NCI-H510A treated with DMSO at 0.1 percent for 48 hours (cell line): Measurements from ENCODE around the gene SHC3.

ENCODE experiments used
- DNase-seq: peaks from one replicate; lab custom pipeline; 2025; lab: John Stamatoyannopoulos, UW

The SHC3 gene

DNA sequence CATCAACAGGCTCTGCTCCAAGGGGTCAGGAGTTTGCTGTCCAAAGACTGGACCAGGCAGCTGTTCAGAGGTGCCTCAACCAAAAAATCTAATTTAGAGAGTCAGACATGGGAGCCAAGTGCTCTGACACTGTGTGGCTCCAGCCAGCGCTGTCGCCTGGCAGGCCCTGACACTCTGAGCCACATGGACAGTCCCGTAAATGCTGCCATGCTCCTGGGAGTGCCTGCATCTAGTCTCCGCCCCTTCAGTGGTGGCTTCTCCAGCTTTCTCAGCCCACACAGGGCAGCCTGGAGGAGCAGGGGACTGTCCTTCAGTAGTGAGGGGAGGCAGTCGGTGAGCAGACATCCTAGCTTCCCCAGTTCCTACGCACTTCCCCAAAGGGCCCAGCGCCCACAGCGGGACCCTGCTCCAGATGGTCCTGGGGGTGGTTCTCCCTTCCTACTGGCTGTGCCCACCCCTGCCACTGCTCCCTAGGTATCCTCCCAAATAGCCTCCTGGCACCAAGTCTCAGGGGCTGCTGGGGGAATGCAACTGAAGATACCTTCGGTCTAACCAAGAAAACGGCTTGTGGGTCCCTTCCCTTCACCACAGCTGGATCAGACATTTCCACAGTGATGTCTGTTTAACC is 72.3 kb downstream of the SHC3 start:
- DNase-seq = no peak

DNA sequence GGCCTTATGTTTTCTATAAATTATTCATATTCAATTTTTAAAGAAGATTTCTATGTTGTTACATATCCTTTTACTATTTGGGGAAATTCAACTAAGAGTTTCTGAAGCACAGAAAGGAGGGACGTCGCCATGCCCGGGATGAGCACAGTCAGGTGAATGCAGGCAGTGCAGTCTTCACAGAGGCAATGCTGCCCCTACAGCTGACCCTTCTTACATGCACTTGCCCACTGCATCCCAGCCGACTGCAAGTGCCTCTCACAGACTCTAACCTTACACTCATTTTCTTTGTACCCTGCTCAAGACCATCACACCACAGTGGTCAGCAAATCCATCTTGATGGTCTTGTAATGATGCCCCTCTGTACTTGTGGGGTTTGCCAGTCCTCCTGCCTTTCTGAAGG is 73.8 kb downstream of the SHC3 start:
- DNase-seq = no peak

DNA sequence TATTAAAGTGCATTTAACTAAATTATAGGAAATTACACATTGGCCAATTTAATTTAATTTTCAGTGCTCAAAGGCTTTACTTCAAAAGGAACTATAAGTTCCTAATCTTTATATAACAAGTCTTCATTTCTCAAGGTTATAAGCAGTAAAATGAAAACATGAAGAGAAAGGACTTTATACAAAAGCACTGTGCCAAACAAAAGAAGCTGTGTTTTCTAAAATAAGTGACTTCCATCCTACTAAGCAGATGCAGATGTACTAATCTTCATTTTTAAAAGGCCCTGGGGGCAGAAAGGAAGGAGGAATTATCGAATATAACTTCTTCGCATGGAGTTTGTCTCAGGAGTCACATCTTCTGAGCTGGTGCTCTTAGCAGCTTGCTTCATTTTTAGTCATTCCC is 81.4 kb downstream of the SHC3 start:
- no peak for DNase-seq

DNA sequence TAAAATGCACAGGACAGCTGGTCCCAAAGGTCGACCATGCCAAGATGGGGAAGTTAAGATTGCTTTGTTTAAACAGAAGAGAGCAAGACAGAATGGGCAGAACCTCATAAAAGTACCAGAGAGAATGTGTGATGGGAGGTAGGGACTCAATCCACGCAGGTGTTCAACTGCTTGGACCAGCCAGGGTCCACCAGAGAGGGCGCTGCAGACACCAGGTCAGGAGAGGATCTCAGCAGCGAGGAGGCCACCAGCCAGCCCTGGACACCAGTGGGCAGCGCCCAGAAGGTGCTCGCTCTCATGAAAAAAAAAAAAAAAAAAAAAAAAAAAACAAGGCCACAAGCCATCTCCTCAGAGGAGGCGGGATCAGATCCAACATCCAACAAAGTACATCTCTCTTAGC is 81.8 kb downstream of the SHC3 start:
- no peak for DNase-seq

DNA sequence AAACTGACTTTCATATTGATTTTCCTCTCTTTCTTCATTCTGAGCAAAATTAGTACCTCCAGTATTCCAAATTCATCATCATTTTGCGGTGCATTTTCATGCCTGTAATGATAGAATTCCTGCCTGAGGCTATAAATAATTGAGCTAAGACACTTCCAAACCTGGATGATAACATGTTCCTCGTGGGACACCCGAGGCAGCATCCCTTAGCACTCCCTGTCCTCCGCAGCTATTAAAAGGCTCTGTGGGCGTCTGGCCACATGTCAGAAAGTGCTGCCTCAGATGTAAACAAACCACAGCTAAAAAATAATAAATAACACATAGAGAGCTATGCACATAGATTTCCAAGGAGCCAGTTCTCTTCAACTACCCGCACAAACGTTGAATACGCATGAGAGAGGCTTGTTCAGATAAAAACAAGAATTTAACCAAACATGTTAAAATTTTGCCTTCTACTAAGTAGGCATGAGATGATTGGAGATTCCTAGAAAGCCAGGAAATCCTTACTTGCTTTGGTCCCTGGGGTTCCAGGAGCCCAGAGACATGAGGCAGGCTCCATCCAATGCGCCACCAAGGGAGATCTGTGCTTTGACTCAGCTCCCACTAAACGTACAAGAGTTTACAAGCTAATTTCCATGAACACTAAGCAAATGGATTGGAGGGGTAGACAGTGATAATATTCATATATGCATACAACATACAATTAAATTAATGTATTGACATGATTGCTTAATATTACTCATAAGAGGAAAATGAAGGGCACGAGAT is 82.7 kb downstream of the SHC3 start:
- no peak for DNase-seq

DNA sequence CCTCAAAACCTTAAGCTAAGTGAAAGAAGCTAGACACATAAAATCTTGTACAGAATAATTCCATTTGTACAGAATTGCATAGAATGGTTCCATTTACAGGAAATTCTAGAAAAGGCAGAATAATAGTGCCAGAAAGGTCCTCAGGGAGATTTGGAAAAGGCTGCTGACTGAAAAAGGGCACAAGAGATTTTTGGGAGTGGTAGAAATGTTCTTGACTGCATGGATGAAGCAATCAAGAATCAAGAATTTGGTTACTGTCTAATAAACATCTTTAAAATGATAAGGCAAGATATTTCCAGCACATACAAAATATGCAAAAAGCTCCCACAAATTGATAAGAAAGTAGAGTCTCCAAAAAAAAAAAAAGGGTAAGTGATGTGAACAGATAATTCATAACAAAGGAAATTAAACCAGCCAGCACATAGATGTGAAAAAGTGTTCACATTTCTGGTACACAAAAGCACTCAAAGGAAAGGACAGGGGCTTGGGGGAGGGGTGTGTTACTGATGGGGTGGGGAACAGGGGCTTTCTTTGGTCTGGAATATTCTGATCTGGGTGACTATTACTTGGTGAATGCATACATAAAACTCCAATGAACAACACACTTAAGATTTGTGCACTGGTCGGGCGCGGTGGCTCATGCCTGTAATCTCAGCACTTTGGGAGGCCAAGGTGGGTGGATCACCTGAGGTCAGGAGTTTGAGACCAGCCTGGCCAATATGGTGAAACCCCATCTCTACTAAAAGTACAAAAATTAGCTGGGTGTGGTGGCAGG is 85.2 kb downstream of the SHC3 start:
- DNase-seq = no peak

DNA sequence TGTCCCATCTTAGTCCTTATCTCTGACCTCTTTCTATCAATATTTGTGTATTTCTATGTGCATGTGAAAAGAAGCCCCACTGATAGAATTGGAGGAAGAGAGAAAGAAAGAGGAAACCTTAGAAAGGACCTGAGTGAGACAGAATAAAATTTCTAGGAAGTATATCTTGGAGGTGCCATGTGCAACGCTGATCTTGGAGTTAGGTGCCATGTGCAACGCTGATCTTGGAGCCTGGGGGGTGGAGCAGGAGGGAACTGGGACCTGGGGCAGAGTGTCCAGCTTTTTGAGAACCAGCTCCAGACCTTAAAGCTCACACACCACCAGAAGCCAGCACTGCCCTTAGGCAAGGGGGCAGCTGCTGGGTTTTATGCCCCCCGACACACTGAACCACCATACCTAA is 89.4 kb downstream of the SHC3 start:
- DNase-seq = no peak

DNA sequence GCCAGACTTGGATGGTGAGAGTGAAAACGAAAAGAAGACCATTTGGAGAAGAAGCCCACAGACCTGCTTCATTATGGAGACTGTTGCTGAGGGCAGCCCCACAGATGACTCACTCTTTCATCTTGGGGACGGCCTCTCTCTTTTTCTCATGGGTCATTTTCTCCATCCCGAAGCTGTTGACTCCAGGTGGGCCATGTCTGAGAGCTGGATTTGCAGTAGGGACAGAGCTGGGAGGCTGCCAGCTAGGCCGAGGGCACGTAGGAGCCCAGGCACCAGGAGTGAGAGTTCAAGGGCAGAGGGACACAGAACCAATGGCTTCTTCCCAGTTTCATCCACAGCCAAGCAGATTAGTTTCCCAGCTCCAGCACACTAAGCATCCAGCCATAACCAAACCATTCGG is 95.0 kb downstream of the SHC3 start:
- DNase-seq = no peak

DNA sequence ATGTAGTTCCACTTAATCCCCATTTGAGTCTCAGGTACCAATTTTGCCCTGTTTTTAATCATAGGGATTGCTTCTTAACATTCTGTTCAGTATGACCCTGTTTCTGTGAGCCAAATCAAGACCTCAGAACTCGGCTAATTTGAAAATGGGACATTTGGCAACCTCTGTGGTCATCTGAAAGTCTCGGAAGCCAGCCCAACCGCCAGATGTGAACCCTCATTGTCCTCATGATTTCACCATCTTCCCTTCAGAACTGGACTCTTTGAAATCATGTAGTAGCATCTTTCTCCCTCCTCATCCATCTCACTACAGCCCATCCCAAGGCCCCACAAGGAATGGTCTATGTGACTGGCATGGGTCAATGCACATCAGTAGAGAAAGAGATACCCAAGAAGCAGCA is 98.4 kb downstream of the SHC3 start:
- no peak for DNase-seq

DNA sequence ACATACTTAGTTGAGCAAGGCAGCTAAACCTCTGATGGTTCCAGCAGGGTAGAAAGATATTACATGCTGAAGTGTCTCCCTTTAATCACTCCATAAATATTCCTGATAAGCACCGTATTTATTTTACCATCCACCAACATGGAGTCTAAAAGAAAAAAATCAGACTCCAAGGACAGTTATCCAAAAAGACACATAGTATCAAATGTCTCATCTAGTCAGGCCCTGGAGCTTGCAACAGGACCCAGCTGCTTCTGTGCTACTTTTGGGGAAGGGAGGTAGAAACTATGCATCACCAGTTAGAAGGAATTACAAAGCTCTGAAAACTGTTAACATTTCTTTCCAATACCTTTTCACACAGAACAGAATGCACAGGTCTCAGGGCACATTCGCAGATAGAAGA is 99.2 kb downstream of the SHC3 start:
- DNase-seq = no peak

DNA sequence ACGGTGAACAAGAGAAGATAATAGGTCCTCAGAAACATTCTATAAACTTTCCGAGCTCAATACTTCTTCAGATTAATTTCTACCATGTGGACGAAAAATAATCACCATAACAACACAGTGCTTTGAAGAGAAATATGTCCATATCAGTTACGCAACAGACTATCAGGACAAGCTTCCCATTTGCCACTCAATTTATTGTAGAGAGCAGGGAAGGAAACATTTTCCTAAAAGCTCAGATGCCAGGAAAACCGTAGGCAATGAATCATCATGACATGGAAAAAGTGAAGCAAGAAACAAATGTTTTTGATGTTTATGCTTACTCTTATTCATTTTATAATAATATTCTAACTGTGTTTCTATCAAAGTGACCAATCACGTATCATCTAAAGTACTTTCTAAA is 99.8 kb downstream of the SHC3 start:
- no peak for DNase-seq

DNA sequence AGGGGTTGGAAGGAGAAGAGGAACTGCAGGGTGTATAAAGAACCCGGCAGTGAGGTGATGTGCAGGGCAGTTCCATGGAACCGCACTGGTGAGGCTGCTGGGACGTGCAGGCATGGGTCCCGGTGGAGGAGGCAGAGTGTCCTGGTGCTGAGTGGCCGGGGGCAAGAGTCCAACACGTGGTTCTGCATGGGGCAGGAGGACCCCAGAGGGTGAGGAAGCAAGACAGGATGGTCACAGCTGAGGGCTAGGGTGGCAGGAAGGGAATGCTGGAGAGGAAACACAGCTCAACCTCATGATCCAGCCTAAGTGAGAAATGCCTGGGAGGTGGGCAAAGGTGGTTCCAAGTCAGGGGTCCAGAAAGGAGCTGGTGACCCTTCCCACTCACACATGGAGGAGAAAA is 100.2 kb downstream of the SHC3 start:
- no peak for DNase-seq

DNA sequence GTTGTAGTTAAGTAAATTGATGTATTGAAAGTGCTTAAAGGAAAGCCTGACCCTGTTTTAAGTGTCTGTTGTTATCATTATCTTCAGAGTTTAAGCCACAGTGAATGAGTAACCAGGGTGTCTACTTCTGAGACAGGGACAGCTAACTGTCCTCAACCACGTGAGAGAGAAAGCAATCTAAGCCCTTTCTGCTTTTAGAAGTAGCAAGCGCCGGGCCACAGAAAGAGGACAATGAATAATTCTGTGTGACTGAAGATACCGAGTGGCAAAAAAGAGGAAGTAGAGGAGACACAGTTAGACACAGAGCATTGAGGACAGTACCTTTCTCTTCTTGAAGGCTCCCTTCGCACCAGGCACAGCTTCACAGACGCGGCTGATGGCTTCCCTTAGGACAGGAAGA is 101.1 kb downstream of the SHC3 start:
- no peak for DNase-seq

DNA sequence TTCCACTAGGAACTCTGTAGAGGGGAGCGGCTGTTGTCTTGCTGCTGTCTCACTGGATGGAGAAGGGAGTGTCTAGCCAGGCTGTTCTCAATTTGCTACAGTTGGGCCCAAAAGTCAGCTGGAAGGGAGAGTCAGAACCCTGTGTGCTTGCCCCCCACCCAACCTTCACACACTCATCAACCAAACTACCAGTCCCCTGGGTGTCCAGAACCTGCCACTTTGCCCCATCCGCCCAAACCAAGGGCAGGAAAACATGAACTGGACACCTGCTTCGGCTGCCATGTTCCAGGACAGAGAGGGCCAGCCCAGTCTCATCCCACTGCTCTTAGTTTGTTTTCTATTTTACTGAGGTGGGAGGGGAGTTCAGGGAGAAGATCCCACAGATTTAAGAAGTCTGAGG is 105.2 kb downstream of the SHC3 start:
- DNase-seq = no peak

DNA sequence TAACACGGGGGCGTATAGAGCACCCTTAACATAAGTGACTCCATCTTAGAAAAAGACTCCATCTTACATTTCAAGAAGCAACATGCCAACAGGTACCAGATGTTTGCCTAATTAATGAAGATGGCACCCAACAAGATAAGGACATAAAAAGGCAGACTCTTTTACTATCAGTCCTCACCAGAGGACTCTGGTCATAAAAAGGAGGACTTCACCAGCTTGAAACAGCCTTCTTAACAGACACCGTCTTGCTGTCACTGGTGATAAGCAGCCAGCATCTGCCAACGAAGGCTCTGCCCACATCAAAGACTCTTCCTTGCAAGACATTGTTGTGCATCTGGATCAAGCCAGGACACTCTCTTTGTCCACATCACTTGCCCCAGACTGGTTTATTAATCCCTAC is 107.0 kb downstream of the SHC3 start:
- DNase-seq = no peak

DNA sequence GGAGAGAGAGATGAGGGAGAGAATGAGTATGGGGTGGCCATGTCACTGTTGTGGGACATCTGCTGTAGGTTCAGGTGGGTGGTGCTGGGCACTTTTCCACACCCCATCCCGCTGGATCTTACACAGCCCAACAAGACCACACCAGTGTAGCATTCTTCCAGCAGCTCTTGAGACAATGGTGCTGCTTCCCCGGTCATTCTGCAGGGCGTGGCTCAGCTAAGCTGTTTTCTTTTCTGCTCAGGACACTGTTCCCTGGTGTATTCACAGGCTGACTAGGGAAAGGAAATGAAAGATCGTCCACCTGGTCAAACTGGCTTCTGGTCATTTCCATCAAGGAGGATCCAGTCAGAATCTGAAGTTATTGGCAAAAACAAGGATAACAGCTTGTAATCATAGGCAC is 111.8 kb downstream of the SHC3 start:
- no peak for DNase-seq

DNA sequence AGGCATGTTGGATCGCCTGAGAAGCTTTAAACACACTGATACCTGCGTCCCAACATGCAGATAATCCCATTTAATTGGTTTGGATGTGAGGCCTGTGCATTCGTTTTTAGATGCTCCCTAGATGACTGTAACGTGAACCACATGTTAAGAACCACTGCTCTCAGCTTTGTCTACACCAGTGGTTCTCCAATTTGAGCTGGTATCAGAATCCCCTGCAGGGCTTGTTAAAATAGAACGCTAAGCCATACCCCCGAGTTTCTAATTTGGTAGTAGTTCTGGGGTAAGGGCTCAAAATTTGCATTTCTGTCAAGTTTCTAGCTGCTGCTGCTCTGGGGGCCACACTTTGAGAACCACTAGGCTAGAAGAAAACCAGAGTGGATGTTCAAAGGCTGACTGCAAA is 112.7 kb downstream of the SHC3 start:
- no peak for DNase-seq

DNA sequence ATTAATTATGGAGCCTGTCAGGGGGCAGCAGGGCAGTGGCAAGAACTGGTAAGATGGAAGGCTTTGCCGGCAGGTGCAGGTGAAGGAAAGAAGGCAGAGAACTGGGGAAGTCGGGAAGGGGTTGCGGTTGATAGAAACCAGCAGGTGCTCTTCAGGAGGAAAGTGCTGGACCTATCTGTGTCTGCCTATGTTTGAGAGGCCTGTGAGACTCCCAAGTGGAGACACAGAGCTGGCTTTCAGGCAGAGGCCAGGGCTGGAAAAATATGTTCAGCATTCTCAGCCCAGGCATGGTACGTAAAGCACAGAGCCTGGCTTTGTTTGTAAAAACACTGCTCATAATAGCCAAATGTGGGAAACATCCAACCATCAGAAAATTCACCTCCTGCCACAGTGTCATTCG is 117.8 kb downstream of the SHC3 start:
- DNase-seq = no peak

DNA sequence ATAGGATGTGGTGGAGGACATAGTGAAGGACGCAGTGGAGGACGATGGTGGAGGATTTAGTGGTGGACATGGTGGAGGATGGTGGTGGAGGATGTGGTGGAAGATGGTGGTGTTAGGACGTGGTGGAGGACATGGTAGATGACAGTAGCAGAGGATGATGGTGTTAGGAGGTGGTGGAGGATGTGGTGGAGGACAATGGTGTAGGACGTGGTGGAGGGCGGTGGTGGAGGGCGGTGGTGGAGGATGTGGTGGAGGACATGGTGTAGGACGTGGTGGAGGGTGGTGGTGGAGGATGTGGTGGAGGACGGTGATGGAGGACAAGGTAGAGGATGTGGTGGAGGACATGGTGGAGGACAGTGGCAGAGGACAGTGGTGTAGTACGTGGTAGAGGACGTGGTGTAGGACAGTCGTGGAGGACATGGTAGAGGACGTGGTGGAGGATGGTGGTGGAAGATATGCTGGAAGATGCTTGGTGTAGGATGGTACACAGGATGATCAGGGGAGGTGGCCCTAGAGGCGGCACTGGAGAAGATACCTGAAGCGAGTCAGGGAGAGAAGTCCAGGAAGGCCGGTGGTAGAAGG is 118.6 kb downstream of the SHC3 start:
- DNase-seq = no peak

DNA sequence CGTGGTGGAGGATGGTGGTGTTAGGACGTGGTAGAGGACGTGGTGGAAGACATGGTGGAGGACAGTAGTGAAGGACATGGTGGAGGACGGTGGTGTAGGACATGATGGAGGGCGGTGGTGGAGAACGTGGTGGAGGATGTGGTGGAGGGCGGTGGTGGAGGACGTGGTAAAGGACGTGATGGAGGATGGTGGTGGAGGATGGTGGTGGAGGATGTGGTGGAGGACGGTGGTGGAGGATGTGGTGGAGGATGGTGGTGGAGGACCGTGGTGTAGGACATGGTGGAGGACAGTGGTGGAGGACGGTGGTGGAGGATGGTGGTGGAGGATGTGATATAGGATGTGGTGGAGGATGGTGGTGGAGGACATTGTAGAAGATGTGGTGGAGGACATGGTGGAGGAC is 119.7 kb downstream of the SHC3 start:
- no peak for DNase-seq

DNA sequence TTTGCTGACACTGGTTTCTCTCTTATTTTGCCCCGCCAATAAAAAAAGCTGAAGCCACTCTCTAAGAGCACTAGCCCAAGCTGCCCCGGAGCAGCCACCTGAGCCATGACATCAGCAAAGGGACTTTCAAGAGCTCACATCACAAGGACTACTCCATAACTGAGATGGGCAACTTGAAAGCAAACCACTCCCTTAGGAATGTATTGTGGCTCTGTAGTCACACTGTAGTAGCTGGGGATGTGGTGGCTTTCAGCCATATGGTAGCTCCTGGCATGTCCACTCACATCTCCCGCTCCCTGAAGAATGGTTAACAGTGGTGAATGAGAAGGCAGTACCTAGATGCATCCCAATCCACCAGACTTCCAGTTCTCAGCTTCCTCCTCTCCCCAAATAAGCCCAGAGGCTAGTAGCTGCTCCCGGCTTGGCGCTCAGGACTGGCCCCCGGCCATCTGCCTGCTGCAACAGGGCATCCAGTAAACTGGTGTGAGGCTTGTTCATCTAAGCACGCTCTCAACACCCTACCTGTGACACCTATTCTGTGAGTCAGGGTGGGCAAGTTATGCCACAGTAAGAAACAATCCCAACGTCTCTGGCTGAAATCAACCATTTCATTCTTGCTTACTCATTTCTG is 123.6 kb downstream of the SHC3 start:
- no peak for DNase-seq

DNA sequence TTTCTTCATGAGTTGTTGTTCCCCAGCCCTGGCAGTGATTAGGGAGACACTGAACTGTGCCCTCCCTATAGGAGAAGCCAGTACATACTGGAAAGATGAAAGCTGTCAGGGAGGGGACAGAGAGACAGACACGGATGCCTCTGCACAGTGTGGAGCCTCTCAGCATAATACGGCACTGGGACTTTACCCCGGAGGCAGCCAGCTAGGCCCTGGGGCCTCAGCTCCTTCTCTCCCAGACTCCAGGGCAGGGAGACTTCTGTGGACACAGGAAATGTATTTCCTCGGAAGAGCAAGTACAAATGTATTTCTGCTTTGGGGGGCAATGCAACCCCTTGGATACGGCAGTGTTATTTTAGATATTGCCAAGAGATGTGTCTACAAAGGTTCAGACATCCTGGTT is 125.3 kb downstream of the SHC3 start:
- no peak for DNase-seq
